WTC11 (cell line): ENCODE data around the gene ERLEC1. TPM values are rescaled to one million over a fixed set of nuclear protein-coding genes. Genes with fewer than 3 reads are reported as not detected.
A peak's percentile ranks its signal among the peaks of the same experiment; 100 is the strongest.

Experiments used
- ATAC-seq: fragments of 200-7000 bp; cut with Tn5 transposase; 2 replicates; pipeline ENCODE4 v1.10.0; 2021; ENCODE audit warnings: mild to moderate bottlenecking, moderate library complexity
- CTCF ChIA-PET: fragments of 300-600 bp; sonication (Branson Sonifier 250); formaldehyde crosslinking; loops from one replicate; lab custom pipeline; 2021; ENCODE audit warnings: antibody characterized with exemption; lab: Charles Lee
- POLR2A ChIA-PET: fragments of 350-600 bp; sonication (Branson Sonifier 250); formaldehyde crosslinking; loops from one replicate; lab custom pipeline; 2021; ENCODE audit warnings: antibody characterized with exemption; lab: Charles Lee
- DNase-seq: peaks from one replicate; pipeline ENCODE4 v3.0.0; 2021; ENCODE audit warnings: low spot score
- H3K27ac Mint-ChIP-seq: 2 replicates; pipeline ENCODE4 v1.8.0; 2021; ENCODE audit warnings: mixed read lengths
- H3K27me3 Mint-ChIP-seq: 2 replicates; pipeline ENCODE4 v1.8.0; 2021; ENCODE audit warnings: low read depth, mild to moderate bottlenecking, moderate library complexity, mixed read lengths
- H3K36me3 Mint-ChIP-seq: 2 replicates; pipeline ENCODE4 v1.8.0; 2021; ENCODE audit warnings: mixed read lengths
- H3K4me1 Mint-ChIP-seq: 2 replicates; pipeline ENCODE4 v1.8.0; 2022; ENCODE audit warnings: mixed read lengths
- H3K4me3 Mint-ChIP-seq: 2 replicates; pipeline ENCODE4 v1.8.0; 2021; ENCODE audit warnings: mild to moderate bottlenecking, moderate library complexity, mixed read lengths
- H3K9me3 Mint-ChIP-seq: 2 replicates; pipeline ENCODE4 v1.8.0; 2021; ENCODE audit warnings: mixed read lengths
- AR ChIP-seq: fragments of 250-450 bp; sonication (Bioruptor Pico); IDR thresholded peaks from 2 replicates; pipeline ENCODE4 v1.9.0; 2021; ENCODE audit warnings: mild to moderate bottlenecking
- ATF1 ChIP-seq: sonication (generic); formaldehyde crosslinking; IDR thresholded peaks from 2 replicates; pipeline ENCODE4 v1.8.1; 2023; ENCODE audit warnings: mild to moderate bottlenecking, moderate library complexity, missing genetic modification reagents
- CTCF ChIP-seq: fragments of 200-600 bp; IDR thresholded peaks from 2 replicates; pipeline ENCODE4 v1.8.0; 2022; ENCODE audit warnings: antibody characterized with exemption
- E2F4 ChIP-seq: sonication (generic); formaldehyde crosslinking; IDR thresholded peaks from 2 replicates; pipeline ENCODE4 v1.8.1; 2022; ENCODE audit warnings: low read depth, mild to moderate bottlenecking, moderate library complexity, missing genetic modification reagents, borderline replicate concordance
- FOXK1 ChIP-seq: sonication (generic); formaldehyde crosslinking; IDR thresholded peaks from 2 replicates; pipeline ENCODE4 v1.8.0; 2022; ENCODE audit warnings: mild to moderate bottlenecking, moderate library complexity, missing genetic modification reagents
- FOXP4 ChIP-seq: sonication (generic); formaldehyde crosslinking; IDR thresholded peaks from 2 replicates; pipeline ENCODE4 v1.8.0; 2022; ENCODE audit warnings: mild to moderate bottlenecking, missing genetic modification reagents
- IRF1 ChIP-seq: sonication (generic); formaldehyde crosslinking; IDR thresholded peaks from 2 replicates; pipeline ENCODE4 v1.8.0; 2023; ENCODE audit warnings: missing genetic modification reagents
- MAX ChIP-seq: sonication (generic); formaldehyde crosslinking; IDR thresholded peaks from 2 replicates; pipeline ENCODE4 v1.8.0; 2022; ENCODE audit warnings: mild to moderate bottlenecking, missing genetic modification reagents
- MYBL2 ChIP-seq: sonication (generic); formaldehyde crosslinking; IDR thresholded peaks from 2 replicates; pipeline ENCODE4 v1.8.1; 2023; ENCODE audit warnings: mild to moderate bottlenecking, moderate library complexity, missing genetic modification reagents
- NR2C2 ChIP-seq: sonication (generic); formaldehyde crosslinking; IDR thresholded peaks from 2 replicates; pipeline ENCODE4 v1.8.0; 2022; ENCODE audit warnings: mild to moderate bottlenecking, missing genetic modification reagents
- PRDM15 ChIP-seq: sonication (generic); formaldehyde crosslinking; IDR thresholded peaks from 2 replicates; pipeline ENCODE4 v1.8.0; 2022; ENCODE audit warnings: missing genetic modification reagents
- PREB ChIP-seq: sonication (generic); formaldehyde crosslinking; IDR thresholded peaks from 2 replicates; pipeline ENCODE4 v1.8.1; 2022; ENCODE audit warnings: mild to moderate bottlenecking, missing genetic modification reagents, moderate library complexity, borderline replicate concordance
- PRRX2 ChIP-seq: fragments of 250-450 bp; sonication (Bioruptor Pico); IDR thresholded peaks from 2 replicates; pipeline ENCODE4 v1.8.0; 2021; ENCODE audit warnings: mild to moderate bottlenecking
- RELA ChIP-seq: sonication (generic); formaldehyde crosslinking; IDR thresholded peaks from 2 replicates; pipeline ENCODE4 v1.8.1; 2022; ENCODE audit warnings: missing genetic modification reagents, mild to moderate bottlenecking, borderline replicate concordance
- SMAD4 ChIP-seq: sonication (generic); formaldehyde crosslinking; IDR thresholded peaks from 2 replicates; pipeline ENCODE4 v1.8.0; 2022; ENCODE audit warnings: mild to moderate bottlenecking, missing genetic modification reagents
- TEAD1 ChIP-seq: sonication (generic); formaldehyde crosslinking; IDR thresholded peaks from 2 replicates; pipeline ENCODE4 v1.8.0; 2022; ENCODE audit warnings: mild to moderate bottlenecking, missing genetic modification reagents
- TEAD4 ChIP-seq: sonication (generic); formaldehyde crosslinking; IDR thresholded peaks from 2 replicates; pipeline ENCODE4 v1.8.0; 2022; ENCODE audit warnings: mild to moderate bottlenecking, missing genetic modification reagents
- ZNF138 ChIP-seq: sonication (generic); formaldehyde crosslinking; conservative IDR thresholded peaks from 2 replicates; pipeline ENCODE4 v1.8.1; 2022; ENCODE audit warnings: mild to moderate bottlenecking, moderate library complexity, missing genetic modification reagents
- ZNF671 ChIP-seq: fragments of 250-450 bp; sonication (Bioruptor Pico); IDR thresholded peaks from 2 replicates; pipeline ENCODE4 v1.8.0; 2021; ENCODE audit warnings: mild to moderate bottlenecking
- ZSCAN18 ChIP-seq: fragments of 250-450 bp; sonication (Bioruptor Pico); IDR thresholded peaks from 2 replicates; pipeline ENCODE4 v2.1.2; 2022; ENCODE audit warnings: mild to moderate bottlenecking, moderate library complexity
- total RNA-seq: library from RNA; stranded (reverse); gene quantifications from 3 replicates; pipeline ENCODE4 v1.2.3, GENCODE V29; 2021

The ERLEC1 gene
- total RNA-seq, 1 experiment from 2014 or later = 26.5 TPM

GRCh38 chr2:53859206-53860181 is 72.7 kb downstream of the ERLEC1 start, which contains the start of gene GPR75 (continued):
- TF ChIP-seq RELA (CRISPR knock-in tag) (no peak), ATF1 (CRISPR knock-in tag) (peak; percentile 71; the same call in 1 of the 2 replicates), MYBL2 (CRISPR knock-in tag) (no peak), PRRX2 (0 out of 2 replicates have a peak, but pooled peaks have one; percentile 47), ZNF138 (CRISPR knock-in tag) (no peak), NR2C2 (no peak), E2F4 (CRISPR knock-in tag) (no peak), ZNF671 (CRISPR knock-in tag) (no peak)

- ChIA-PET POLR2A (no interaction called here), CTCF (interaction anchor here (1.1 kb wide), 1 partner anchor 315 kb away, joined by 3 read pairs; no protein-coding TSS in a partner anchor)
- Mint-ChIP-seq H3K27ac (no peak overlapping the region), H3K27me3 (no peaks in the 10 kb centered on the region), H3K4me3 (no peak overlapping the region), H3K4me1 (peaks cover 19% of the 10 kb centered on the region), H3K36me3 (peaks cover 21% of the 10 kb centered on the region), H3K9me3 (no peaks in the 10 kb centered on the region)
- DNase-seq (no peak), ATAC-seq (no peak)
- TF ChIP-seq PRDM15 (CRISPR knock-in tag) (no peak), TEAD4 (CRISPR knock-in tag) (no peak), TEAD1 (CRISPR knock-in tag) (no peak), ZSCAN18 (no peak), AR (CRISPR knock-in tag) (no peak), PREB (CRISPR knock-in tag) (no peak), MAX (no peak), SMAD4 (CRISPR knock-in tag) (no peak), IRF1 (CRISPR knock-in tag) (no peak), CTCF (no peak), FOXP4 (CRISPR knock-in tag) (no peak), FOXK1 (CRISPR knock-in tag) (no peak)
Observed at GRCh38 chr2:53861824-53862223, 75.0 kb downstream of the ERLEC1 start.
